Spleen (tissue), 3 donors: ENCODE measurements around the gene HPSE2.

Experiments
- POLR2A ChIP-seq, 3 donors: fragments of 450-650 bp; IDR thresholded peaks; one replicate each; pipeline ENCODE4 v1.5.1; 2017; ENCODE audit warnings: antibody characterized with exemption in 3 of 3, mild to moderate bottlenecking in 1 of 3
- POLR2AphosphoS5 ChIP-seq, 3 donors: sonication (generic); formaldehyde crosslinking; IDR thresholded peaks; one replicate each; pipeline ENCODE4 v1.5.1; 2017; ENCODE audit warnings: antibody characterized with exemption in 3 of 3

GRCh38 chr10:98577578-98577977 lies 658.1 kb downstream of the HPSE2 start:
- no peak for TF ChIP-seq POLR2AphosphoS5 (IDR thresholded peaks at IDR 0.05)
- no peak for TF ChIP-seq POLR2A (IDR thresholded peaks at IDR 0.05)
